ENCODE measurements around the gene FERMT2. TPM values are rescaled to one million over a fixed set of nuclear protein-coding genes. Genes with fewer than 3 reads are reported as not detected.

Gene FERMT2
- total RNA-seq = 100 to 1,000 TPM in 1 of 2 donors, 10 to 100 TPM in 1; 88.5 to 170 TPM
- polyA plus RNA-seq = 10 to 100 TPM; 33.2 to 44.8 TPM
- long read RNA-seq, donor 1, transcript FERMT2-201 (15 exons, 3,338 nt) = major isoform, 11 of 37 reads
- long read RNA-seq, donor 1, partial matches to known transcripts = 24 of 37 reads
- long read RNA-seq, donor 1, other reads (novel, unspliced or antisense) = 0 of 37 reads
- long read RNA-seq, donor 2, partial matches to known transcripts = 10 of 11 reads
- long read RNA-seq, donor 2, other reads (novel, unspliced or antisense) = 0 of 11 reads
- long read RNA-seq, donor 3, partial matches to known transcripts = 7 of 10 reads
- long read RNA-seq, donor 3, other reads (novel, unspliced or antisense) = 0 of 10 reads
- long read RNA-seq, donor 4, partial matches to known transcripts = 16 of 19 reads
- long read RNA-seq, donor 4, other reads (novel, unspliced or antisense) = 0 of 19 reads
- long read RNA-seq, donor 5, transcript FERMT2-201 (15 exons, 3,338 nt) = major isoform, 7 of 34 reads
- long read RNA-seq, donor 5, partial matches to known transcripts = 24 of 34 reads
- long read RNA-seq, donor 5, other reads (novel, unspliced or antisense) = 0 of 34 reads

- no peak for TF ChIP-seq CTCF (IDR thresholded peaks at IDR 0.05; ENCODE audit: control extremely low read depth, extremely low read depth)
- 1% methylated on average over 39 to 95 of the region's 95 CpGs for WGBS, 2 donors
These were observed at the start of gene FERMT2 for GRCh38 chr14:52950898-52951680. TSS of gene FERMT2 (minus strand) at chr14:52951050. CDS start at chr14:52950568, 482 bp downstream.

GRCh38 chr14:52998376-52999015, 47.6 kb upstream of the FERMT2 start:
- Histone ChIP-seq H3K9ac (ENCODE audit: insufficient read depth in 1 of 2, low read length in 2 of 2) (no peak overlapping the region), H3K27me3 (ENCODE audit: control insufficient read depth in 3 of 3, insufficient read depth in 3 of 3, low read length in 2 of 3) (no peaks in the 10 kb centered on the region), H3K27ac (ENCODE audit: low read depth in 1 of 2, low read length in 1 of 2) (peak overlapping the region in 1 of 2 donors; percentile 37), H3K9me3 (ENCODE audit: control insufficient read depth in 4 of 4, insufficient read depth in 3 of 4, low read length in 3 of 4) (no peaks in the 10 kb centered on the region), H3K4me1 (ENCODE audit: control insufficient read depth in 5 of 5, insufficient read depth in 5 of 5, low read length in 5 of 5) (peaks cover 0 to 7% (median 3%) of the 10 kb centered on the region in 5 donors), H3K36me3 (ENCODE audit: control insufficient read depth in 4 of 4, insufficient read depth in 4 of 4, low read length in 4 of 4) (no peaks in the 10 kb centered on the region), H3K4me3 (no peak overlapping the region)
- DNase-seq (peak; percentile 57 to 96 (median 95)), ATAC-seq (ENCODE audit: insufficient read depth, low FRiP score) (no peak)
- 70 to 86% methylated on average over 6 of the region's 6 CpGs for WGBS, 2 donors
- no peak for TF ChIP-seq CTCF (IDR thresholded peaks at IDR 0.05; ENCODE audit: control extremely low read depth, extremely low read depth)

More at GRCh38 chr14:52950898-52951680, at the start of gene FERMT2:
- peak within 1 kb of the TSS; percentile 94 to 100 for H3K27ac ChIP-seq (ENCODE audit: low read depth in 1 of 2, low read length in 1 of 2)
- H3K9ac ChIP-seq (ENCODE audit: insufficient read depth in 1 of 2, low read length in 2 of 2) = peak within 1 kb of the TSS; percentile 57 to 88
- H3K27me3 ChIP-seq (ENCODE audit: control insufficient read depth in 3 of 3, insufficient read depth in 3 of 3, low read length in 2 of 3) = no peaks in the 10 kb centered on the region
- H3K4me3 ChIP-seq = peak within 1 kb of the TSS; percentile 68
- no peaks in the 10 kb centered on the region for H3K9me3 ChIP-seq (ENCODE audit: control insufficient read depth in 4 of 4, insufficient read depth in 3 of 4, low read length in 3 of 4)
- DNase-seq (peak; percentile 95 to 97 (median 96)), ATAC-seq (ENCODE audit: insufficient read depth, low FRiP score) (peak; percentile 89)
- peaks cover 1 to 29% (median 13%) of the 10 kb centered on the region in 5 donors for H3K4me1 ChIP-seq (ENCODE audit: control insufficient read depth in 5 of 5, insufficient read depth in 5 of 5, low read length in 5 of 5)
- peaks cover 1 to 9% (median 3%) of the 10 kb centered on the region in 4 donors for H3K36me3 ChIP-seq (ENCODE audit: control insufficient read depth in 4 of 4, insufficient read depth in 4 of 4, low read length in 4 of 4)

GRCh38 chr14:52996493-52996892, 45.6 kb upstream of the FERMT2 start:
- Histone ChIP-seq H3K4me3 (no peak overlapping the region), H3K9ac (ENCODE audit: insufficient read depth in 1 of 2, low read length in 2 of 2) (no peak overlapping the region), H3K9me3 (ENCODE audit: control insufficient read depth in 4 of 4, insufficient read depth in 3 of 4, low read length in 3 of 4) (no peaks in the 10 kb centered on the region), H3K27me3 (ENCODE audit: control insufficient read depth in 3 of 3, insufficient read depth in 3 of 3, low read length in 2 of 3) (no peaks in the 10 kb centered on the region), H3K36me3 (ENCODE audit: control insufficient read depth in 4 of 4, insufficient read depth in 4 of 4, low read length in 4 of 4) (no peaks in the 10 kb centered on the region), H3K4me1 (ENCODE audit: control insufficient read depth in 5 of 5, insufficient read depth in 5 of 5, low read length in 5 of 5) (peaks cover 0 to 7% (median 3%) of the 10 kb centered on the region in 5 donors), H3K27ac (ENCODE audit: low read depth in 1 of 2, low read length in 1 of 2) (no peak overlapping the region)
- 70 to 82% methylated on average over 2 of the region's 2 CpGs for WGBS, 2 donors
- no peak for DNase-seq
- no peak for TF ChIP-seq CTCF (IDR thresholded peaks at IDR 0.05; ENCODE audit: control extremely low read depth, extremely low read depth)
- ATAC-seq (ENCODE audit: insufficient read depth, low FRiP score) = no peak
